Endometrium (tissue), 2 donors: ENCODE results near the gene AZU1.
"Not testable (repeated sequence)": the region's sequence is repeated elsewhere in the genome, so short reads cannot be mapped to it uniquely, and the experiment has no call there.

Experiments
- FAIRE-seq: peaks from 2 replicates; lab custom pipeline; 2012; peaks lifted over from hg19 to GRCh38; lab: Jason Lieb, UNC
- donor health status: control.
- donor health status: control.

The AZU1 gene

DNA sequence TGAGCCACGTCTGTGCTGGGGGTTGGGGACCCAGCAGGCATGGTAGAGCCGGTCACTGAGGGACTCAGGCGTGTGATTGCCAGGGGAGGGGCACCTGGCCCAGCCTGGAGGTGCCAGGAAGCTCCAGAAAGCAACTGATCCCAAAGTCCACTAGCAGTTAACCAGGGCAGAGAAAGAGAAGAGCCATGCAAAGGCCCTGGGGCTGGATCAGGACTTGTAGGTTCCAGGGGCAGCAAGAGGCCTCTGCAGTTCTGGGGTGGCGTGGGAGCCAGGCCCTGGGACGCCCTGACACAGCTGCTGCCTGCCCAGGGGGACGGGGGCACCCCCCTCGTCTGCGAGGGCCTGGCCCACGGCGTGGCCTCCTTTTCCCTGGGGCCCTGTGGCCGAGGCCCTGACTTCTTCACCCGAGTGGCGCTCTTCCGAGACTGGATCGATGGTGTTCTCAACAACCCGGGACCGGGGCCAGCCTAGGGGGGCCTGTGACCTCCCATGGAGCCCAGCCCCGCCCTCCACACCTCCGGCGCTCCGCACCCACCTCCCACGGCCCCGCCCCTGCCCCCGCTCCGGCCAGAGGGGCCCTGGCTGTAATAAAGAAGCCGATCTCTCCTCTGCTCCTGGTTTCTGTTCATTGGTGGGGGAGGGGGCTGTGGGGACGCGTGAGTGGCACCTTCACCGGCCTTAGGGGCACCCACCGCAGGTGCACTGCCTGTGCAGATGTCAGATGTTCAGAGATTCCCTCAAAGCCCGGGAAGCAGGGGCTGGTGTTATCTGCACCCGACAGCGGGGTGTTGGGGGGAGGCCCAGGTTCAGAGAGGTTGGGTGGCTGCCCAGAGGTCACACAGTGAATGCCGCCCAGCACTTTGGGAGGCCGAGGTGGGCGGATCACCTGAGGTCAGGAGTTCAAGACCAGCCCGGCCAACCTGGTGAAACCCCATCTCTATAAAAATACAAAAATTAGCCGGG, 4.1 kb downstream of the AZU1 start:
- no peak for FAIRE-seq

DNA sequence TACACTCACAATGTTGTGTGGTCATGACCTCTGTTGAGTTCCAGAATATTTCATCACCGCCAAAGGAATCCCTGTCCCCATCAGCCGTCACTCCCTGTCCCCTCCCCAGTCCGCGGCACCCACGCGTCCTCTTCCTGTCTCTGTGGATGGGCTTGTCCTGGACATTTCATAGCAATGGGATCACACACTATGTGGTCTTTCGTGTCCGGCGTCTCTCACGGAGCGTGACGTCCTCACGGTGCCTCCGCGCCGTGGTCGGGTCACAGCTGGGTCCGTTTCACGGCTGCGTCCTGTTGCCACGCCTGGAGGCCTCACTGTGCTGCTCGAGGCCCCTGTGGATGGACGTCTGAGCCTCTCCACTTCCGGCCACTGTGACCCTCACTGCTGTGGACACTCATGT, 6.6 kb downstream of the AZU1 start:
- FAIRE-seq, result no peak

DNA sequence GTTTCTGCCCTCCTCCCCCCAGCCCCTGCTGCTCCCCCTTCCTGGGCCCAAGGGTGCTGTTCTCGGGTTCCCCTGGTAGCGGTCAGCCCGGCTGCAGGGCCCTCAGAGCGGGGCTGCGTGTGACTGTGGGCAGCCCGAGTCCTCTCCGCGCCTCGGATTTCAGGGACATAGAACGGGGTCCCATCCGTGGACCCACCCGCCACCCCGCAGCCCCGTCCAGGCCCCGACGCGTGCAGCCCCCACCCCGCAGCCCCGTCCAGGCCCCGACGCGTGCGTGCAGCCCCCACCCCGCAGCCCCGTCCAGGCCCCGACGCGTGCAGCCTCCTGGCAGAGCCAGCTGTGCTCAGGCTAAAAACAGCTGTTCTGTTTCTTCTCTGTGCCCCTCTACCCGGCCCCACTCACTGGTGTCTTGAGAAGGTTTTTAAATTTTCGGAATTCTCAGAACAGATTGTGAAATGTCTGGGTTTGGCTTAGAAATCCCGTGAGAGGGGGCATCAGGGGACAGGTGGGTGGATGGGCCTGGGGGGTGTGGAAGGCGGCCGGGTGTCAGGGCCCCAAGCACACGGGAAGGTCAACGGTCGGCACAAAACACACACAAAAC, 7.7 kb downstream of the AZU1 start:
- no peak for FAIRE-seq

DNA sequence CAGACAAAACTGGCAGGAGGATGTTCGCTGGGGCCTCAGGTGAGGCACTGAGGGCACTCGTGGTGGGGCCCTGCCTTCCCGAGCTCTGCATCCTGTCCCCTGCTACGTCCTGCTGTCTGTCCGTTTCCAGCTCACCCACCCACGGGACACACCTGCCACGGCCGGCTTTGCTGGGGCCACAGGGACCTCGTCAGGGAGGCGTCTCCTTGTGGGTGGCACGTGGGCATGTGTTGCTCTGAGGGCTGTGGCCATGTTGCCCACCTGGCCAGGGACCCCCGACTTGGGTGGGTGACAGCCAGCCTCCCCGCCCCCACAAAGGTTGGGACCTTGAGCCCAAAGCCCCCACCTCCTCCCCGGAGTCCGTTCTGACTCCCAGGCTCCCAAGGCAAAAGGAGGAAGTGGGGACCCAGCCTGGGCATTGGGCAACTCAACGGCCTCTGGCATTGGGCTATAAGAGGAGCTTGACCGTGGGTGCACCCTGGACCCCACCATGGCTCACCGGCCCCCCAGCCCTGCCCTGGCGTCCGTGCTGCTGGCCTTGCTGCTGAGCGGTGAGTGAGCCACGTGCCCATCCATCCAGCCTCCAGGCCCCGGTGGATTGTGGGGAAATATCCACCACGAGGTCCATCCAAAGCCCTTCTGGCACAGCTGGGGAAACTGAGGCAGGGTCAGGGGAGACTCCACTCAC, 13.0 kb downstream of the AZU1 start, which contains the start of gene PRTN3:
TSS of gene PRTN3 (plus strand) at position 481 of the 688 bp plus-strand sequence. CDS start at position 491, 10 bp downstream.
- no peak for FAIRE-seq

DNA sequence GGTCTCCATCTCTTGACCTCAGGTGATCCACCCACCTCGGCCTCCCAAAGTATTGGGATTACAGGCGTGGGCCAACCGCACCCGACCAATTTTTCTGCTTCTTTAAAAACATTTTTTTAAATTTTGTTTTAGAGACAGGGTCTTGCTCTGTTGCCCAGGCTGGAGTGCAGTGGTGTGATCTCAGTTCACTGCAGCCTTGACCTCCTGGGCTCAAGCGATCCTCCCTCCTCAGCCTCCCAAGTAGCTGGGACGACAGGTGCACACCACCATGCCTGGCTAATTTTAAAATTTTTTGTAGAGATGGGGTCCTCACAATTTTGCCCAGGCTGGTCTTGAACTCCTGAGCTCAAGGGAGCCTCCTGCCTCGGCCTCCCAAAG, 15.2 kb downstream of the AZU1 start:
- FAIRE-seq, result not testable (repeated sequence)

DNA sequence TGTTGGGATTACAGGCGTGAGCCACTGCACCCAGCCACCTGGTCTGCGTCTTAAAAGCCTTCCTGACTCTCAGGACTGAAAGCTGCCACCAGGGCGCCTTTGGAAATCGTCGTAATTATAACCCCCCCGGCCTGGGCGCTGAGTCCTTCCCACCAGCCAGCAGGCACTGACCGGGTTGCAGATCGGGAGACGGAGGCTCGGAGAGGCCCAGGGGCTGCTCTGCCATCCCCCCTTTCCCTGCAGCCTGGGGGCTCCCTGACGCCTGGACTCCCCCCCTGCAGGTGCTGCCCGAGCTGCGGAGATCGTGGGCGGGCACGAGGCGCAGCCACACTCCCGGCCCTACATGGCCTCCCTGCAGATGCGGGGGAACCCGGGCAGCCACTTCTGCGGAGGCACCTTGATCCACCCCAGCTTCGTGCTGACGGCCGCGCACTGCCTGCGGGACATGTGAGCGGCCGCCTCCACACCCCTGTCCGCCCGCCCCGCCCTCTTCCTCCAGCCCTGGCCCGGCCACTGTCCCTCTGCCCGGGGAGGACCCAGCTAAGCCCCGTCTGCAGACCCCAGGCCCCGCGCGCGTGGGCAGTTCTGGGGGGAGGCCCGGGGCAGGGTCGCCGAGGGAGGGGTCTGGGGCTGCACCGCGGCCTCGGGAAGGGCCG, 15.7 kb downstream of the AZU1 start:
- FAIRE-seq, result no peak

DNA sequence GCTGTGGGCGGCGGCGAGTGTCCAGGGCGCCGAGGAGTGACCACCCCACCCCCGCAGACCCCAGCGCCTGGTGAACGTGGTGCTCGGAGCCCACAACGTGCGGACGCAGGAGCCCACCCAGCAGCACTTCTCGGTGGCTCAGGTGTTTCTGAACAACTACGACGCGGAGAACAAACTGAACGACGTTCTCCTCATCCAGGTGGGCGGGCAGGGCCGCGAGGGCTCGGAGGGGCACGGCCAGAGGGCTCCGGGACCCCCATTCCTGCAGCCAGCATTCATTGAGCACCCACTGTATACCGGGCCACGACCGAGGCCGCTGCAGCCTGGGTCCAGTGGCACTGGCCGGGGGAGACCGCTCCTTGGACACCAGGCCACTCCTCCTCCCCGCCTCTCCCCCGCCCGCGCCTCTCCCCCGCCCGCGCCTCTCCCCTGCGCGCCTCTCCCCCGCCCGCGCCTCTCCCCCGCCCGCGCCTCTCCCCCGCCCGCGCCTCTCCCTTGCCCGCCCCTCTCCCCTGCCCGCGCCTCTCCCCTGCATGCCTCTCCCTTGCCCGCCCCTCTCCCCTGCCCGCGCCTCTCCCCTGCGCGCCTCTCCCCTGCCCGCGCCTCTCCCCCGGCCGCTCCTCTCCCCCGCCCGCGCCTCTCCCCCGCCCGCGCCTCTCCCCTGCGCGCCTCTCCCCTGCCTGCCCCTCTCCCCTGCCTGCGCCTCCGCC, 16.4 kb downstream of the AZU1 start:
- FAIRE-seq, result no peak

DNA sequence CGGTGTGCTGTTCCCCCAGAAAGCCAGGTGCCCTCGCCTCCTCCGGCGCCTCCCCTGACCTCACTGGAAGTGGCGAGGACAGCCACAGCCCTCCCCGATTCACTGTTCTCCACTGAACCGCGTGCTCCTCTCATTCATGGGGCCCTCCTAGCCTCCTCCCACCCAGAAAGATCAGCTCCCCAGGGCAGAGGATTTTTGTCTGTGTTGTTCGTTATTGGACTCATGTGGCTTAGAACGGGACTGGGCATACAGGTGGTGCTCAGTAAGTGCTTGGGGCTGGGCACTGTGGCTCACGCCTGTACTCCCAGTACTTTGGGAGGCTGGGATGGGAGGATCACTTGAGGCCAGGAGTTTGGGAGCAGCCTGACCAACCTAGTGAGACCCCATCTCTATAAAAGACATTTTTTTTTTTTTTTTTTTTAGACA, 16.9 kb downstream of the AZU1 start:
- no peak for FAIRE-seq

DNA sequence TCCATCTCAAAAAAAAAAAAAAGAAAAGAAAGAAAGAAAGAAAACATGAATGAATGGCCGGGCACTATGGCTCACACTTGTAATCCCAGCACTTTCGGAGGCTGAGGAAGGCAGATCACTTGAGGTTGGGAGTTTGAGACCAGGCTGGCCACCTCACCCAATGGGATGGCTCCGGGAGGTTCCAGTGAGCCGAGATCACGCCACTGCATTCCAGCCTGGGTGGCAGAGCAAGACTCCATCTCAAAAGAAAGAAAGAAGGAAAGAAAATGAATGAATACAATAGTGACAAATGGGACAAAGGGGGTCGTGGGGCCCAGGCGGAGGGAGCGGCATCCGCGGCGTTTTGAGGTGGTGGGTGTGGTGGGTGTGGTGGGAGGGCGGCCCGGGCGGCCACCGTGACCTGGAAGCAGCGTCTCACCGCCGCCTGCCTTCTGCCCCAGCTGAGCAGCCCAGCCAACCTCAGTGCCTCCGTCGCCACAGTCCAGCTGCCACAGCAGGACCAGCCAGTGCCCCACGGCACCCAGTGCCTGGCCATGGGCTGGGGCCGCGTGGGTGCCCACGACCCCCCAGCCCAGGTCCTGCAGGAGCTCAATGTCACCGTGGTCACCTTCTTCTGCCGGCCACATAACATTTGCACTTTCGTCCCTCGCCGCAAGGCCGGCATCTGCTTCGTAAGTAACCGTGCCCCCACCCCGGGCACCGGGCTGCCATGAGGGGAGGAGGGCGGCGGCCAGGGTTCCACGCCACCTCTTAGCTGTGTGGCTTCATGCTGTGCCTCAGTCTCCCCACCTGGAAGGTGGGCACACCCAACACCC, 18.3 kb downstream of the AZU1 start:
- no peak for FAIRE-seq

DNA sequence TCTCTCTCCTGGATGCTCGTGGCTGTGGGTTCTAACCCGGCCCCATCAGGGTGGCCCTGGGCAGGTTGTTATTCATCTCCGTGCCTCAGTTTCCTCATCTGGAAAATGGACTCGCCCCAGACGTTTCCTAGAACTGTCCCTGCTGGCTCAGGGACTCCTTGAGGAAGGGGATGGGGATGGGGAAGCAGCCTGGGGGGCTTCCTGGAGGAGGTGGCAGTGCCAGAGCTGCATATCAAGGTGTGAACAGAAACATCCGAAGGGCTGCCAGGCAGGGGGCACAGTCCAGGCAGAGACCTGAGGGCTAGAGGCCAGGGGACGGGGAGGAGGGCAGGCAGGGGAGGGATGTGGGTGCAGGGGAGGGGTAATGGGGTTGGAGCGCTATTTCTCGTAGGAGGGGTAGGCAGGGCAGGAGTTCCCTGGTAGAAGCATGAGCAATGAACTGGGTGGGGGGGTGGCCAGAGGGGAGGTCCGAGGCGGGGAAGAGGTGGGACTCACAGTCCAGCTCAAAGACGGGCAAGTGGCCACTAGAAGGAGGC, 20.8 kb downstream of the AZU1 start:
- FAIRE-seq, result no peak

DNA sequence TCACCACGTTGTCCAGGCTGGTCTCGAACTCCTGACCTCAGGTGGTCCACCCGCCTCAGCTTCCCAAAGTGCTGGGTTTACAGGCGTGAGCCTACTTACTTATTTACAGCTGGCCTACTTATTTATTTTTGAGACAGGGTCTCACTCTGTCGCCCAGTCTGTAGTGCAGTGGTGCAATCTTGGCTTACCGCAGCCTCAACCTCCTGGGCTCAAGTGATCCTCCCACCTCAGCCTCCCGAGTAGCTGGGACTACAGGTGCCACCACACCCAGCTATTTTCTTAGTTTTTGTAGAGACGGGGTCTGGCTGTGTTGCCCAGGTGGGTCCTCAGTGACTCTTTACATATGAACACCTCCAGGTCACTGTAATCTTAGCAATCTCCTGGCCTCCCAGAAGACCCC, 21.6 kb downstream of the AZU1 start:
- not testable (repeated sequence) for FAIRE-seq

DNA sequence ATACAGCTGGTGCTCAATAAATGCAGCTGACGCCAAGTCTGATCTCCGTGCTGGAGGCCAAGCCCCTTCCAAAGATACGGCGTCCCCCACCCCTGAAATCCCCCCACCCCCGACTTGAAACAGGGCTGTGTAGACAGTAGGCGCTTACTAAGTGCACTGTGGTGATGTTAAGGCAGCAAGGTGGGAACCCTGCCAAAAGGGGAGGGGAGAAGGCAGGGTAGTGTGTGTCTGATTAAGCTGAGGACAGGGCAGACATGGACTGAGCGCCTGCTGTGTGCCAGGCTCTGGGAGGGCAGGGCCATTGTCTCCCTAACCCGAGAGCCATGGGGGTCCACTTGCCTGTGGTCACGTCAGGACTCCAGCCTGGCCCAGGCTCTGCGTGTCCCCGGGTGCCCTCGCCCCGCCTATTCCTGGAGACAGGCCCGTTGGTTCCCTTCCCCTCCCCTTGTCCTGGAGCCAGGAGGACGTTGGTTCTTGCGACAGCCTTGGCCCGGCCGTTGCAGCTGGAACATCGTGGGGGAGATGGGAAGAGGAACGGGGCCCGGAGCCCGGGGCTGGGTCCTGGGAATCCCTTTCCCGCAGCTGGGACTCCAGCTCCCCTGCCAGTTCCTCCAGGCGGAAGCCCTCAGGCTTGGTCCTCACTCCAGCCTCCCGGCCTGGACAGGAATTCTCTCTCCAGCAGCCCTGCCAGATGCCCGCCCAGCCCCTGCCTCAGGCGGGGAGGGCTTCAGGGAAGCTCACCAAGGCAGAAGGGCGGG, 22.8 kb downstream of the AZU1 start:
- FAIRE-seq, result no peak

DNA sequence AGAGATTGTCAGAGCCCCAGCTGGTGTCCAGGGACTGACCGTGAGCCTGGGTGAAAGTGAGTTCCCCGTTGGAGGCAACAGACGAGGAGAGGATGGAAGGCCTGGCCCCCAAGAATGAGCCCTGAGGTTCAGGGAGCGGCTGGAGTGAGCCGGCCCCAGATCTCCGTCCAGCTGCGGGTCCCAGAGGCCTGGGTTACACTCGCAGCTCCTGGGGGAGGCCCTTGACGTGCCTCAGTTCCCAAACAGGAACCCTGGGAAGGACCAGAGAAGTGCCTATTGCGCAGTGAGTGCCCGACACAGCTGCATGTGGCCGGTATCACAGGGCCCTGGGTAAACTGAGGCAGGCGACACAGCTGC, 23.3 kb downstream of the AZU1 start:
- no peak for FAIRE-seq

DNA sequence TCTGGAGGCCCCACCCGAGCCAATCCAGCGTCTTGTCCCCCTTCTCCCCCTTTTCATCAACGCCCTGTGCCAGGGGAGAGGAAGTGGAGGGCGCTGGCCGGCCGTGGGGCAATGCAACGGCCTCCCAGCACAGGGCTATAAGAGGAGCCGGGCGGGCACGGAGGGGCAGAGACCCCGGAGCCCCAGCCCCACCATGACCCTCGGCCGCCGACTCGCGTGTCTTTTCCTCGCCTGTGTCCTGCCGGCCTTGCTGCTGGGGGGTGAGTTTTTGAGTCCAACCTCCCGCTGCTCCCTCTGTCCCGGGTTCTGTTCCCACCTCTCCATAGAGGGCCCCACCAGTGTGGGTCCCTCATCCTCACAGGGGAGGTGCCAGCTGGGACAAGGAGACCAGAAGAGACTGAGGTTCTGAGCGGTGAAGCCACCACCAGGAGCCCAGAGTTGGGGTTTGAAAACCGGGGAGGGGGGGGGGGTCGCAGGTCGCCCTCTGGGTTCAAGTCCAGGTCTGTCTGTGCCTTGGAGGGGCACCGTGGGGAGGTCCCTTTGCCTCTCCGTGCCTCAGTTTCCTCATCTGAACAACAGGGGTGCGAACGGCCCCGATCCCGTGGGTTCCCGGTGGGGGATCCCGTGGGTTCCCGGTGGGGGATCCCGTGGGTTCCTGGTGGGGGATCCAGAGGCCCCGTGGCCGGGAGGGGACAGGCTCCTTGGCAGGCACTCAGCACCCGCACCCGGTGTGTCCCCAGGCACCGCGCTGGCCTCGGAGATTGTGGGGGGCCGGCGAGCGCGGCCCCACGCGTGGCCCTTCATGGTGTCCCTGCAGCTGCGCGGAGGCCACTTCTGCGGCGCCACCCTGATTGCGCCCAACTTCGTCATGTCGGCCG, 24.7 kb downstream of the AZU1 start, which contains the start of gene ELANE:
TSS of gene ELANE (plus strand) at position 168 of the 878 bp plus-strand sequence. CDS start at position 194, 26 bp downstream.
- no peak for FAIRE-seq

DNA sequence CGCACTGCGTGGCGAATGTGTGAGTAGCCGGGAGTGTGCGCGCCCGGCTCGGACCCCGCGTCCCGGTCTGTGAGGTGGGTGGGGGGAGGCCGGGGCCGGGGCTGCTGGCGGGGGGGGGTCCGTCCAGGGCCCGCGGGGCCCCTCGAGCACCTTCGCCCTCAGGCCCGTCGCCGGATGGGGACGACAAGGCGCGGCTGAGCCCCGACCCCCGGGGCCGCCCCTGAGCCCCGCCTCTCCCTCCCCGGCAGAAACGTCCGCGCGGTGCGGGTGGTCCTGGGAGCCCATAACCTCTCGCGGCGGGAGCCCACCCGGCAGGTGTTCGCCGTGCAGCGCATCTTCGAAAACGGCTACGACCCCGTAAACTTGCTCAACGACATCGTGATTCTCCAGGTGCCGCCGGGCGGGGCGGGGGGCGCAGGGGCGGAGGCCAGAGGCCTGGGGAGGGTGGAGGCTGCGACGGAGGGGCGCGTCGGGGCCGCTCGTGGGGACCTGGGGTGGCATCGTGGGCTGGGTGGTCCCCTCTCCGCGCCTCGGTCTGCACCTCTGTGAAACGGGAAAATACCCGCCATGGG, 25.5 kb downstream of the AZU1 start:
- no peak for FAIRE-seq

DNA sequence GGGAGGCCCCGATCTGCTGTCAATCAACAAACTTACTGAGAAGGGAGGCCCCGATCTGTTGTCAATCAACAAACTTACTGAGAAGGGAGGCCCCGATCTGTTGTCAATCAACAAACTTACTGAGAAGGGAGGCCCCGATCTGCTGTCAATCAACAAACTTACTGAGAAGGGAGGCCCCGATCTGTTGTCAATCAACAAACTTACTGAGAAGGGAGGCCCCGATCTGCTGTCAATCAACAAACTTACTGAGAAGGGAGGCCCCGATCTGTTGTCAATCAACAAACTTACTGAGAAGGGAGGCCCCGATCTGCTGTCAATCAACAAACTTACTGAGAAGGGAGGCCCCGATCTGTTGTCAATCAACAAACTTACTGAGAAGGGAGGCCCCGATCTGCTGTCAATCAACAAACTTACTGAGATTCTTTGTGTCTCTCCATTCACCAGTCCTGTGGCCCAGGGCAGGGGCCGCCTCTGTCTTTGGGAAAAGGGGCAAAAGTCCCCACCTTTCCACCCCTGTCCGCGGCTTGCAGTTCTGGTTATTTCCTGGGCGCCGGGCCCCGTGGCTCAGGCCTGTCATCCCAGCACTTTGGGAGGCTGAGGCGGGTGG, 26.1 kb downstream of the AZU1 start:
- not testable (repeated sequence) for FAIRE-seq

DNA sequence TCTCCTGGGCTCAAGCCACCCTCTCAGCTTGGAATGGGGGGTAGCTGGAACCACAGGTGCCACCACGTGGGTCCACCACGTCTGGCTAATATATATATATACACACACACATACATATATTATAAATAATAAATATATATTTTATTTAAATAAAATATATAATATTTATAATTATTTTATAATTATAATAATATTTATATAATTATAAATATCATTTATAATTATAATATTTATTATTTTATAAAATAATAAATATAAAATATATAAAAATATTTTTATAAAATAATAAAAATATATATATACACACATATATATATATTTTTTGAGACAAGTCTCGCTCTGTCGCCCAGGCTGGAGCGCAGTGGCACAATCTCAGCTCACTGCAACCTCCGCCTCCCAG, 26.9 kb downstream of the AZU1 start:
- FAIRE-seq, result peak; percentile 43

DNA sequence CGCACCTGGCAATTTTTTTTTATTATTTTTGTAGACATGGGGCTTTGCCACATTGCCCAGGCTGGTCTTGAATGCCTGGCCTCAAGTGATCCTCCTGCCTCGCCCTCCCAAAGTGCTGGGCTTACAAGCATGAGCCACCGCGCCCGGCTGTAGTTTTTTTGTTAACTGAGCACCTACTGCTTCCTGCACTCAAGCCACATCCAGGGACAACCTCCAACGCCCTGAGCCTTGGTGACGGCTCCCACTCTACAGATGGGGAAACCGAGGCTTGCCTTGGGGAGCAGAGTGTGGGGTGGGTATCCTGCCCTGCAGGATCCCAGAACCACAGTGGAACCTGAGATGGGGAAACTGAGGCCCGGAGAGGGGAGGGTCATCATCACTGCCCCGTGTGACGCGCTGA, 27.5 kb downstream of the AZU1 start:
- FAIRE-seq, result no peak
